Adipose tissue (tissue), 3 donors: ENCODE measurements around the gene STAT5A. TPM values are rescaled to one million over a fixed set of nuclear protein-coding genes. Genes with fewer than 3 reads are reported as not detected.

Experiments used
- H3K27ac ChIP-seq: one replicate; pipeline ENCODE4 v1.5.1; 2013; ENCODE audit warnings: low read depth, low read length
- WGBS, 3 donors: extraction: QIAGEN DNeasy Blood & Tissue Kit; methylation state at CpG; one replicate each; pipeline ENCODE4 v1.1.7; 2013; 5-methylcytosine and 5-hydroxymethylcytosine counted together
- polyA plus RNA-seq, 3 donors: library from polyadenylated mRNA; stranded (reverse); fragments of 200-250 nt; gene quantifications; one replicate each; pipeline ENCODE4 v1.2.3, GENCODE V29; 2013
- donor health status: healthy with polysubstance abuse.
- donor health status: Bipolar disorder and iron deficiency.
- donor health status: healthy.

The STAT5A gene
- polyA plus RNA-seq, 3 donors: 22.7 to 151 (median 57.1) TPM

DNA sequence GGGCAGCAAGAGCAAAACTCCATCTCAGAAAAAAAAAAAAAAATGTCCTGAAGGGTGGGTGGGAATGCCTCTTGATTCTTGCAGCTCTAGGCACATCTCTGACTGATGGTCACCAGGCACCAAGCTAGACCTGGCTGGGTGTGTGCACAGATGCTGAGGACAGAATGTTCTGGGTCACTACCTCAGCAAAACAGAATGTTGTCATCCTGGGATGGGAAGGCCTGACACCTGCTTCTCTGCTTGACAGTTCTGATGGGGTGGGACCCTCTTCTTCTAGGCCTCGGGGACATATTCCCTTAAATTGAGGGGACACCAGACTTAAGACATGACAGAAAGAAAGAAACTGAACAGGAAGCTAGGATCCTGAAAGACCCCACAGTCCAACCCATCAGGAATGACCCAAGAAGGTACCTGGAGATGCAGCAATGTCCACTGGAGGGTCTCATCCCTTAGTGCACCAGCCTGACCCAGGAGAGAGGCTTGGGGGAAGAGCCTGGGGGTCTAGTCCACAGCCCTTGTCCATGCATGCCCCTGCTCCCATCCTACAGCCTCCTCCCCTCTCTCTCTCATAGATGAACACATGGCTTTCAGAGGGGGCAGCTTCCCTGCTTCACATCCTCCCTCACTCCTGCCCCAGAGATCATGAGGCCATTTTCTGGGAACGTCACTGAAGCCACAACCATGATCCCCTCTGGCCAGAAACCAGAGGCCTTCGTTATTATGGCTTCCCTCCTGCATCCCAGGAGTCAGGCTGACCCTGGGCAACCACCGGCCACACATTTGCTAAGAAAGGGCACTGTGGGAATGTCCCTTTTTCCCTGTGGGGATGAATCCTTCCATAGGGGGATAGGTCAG is 8.3 kb upstream of the STAT5A start:
- no peak overlapping the region for H3K27ac ChIP-seq
- 84 to 91% (median 91%) methylated on average over 4 of the region's 4 CpGs for WGBS, 3 donors

GRCh38 chr17:42281571-42282096 is 6.7 kb upstream of the STAT5A start:
- WGBS, 3 donors: 25 to 87% (median 86%) methylated on average over 6 to 7 of the region's 7 CpGs
- no peak overlapping the region for H3K27ac ChIP-seq

GRCh38 chr17:42282478-42283080 is 5.7 kb upstream of the STAT5A start:
- WGBS, 3 donors: 90 to 95% (median 92%) methylated on average over 6 of the region's 6 CpGs
- H3K27ac ChIP-seq: no peak overlapping the region

DNA sequence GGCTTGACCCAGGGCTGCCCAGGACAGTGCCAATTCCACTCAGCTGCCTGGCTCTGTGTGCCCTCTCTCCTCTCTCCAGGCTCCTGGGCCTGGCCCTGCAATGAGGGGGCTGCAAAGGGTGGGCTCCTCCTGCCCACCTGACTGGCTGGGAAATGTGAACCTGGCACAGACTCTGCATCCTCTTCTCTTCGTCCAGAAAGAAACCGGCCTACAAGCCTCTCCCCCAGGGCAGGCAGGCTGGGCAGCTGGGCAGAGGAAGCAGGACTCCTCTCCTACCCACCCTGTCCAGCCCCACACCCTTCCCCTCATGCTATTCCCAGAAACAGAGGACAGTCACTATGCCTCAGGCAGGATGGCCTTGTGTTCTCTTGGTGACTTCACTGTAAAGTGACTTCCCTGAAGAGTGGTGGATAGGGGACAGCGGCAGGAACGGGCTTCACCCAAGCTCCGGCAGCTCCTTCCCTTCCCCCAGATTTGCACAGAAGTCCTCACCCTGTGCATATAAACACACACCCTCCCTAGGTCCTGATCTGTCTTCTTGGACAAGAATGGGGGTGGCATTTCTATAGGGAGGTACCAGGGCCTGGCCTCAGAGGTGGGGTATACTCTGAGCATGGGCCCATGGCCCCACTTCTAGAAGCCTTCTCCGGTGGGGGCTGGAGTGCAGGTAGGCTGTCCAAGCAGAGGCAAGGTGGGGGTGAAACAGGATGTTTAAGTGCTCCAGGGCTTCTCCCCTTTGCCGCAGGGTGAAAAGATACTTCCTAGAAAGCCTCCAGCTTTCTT is 4.9 kb upstream of the STAT5A start:
- no peak overlapping the region for H3K27ac ChIP-seq
- 83 to 95% (median 89%) methylated on average over 7 of the region's 7 CpGs for WGBS, 3 donors

DNA sequence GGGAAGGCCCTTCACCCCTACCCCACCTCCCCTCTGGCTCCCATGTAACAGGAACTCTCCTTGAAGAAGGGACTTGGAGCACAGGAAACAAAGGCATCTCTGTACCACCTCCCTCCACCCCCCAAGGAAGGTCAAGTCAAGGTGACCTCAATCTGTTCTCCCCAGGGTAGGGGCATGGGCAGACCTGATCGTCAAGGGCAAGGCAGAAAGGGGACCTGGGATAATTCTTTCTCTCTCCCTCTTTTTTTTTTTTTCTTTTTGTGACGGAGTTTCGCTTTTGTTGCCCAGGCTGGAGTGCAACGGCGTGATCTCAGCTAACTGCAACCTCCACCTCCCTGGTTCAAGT is 4.3 kb upstream of the STAT5A start:
- no peak overlapping the region for H3K27ac ChIP-seq
- WGBS, 3 donors: 94 to 95% (median 94%) methylated on average over 5 of the region's 5 CpGs

DNA sequence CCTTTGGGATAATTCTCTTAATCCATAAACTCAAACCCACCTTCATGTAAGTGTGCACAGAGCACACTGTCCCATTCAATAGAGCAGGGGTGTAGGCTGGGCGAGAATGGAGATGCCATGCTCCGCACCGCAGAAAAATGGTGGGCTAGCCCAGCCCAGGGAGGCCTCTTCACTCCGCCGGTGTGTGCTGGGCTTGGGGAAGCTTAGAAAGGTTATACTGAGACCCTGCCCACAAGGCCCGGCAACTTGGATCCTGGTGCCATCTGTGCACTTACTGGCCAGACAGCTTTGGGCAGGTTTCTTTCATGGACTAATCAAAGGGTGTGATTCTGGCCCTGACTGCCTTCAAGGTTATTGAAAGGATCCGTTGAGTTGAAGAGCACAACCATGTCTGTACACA is 3.7 kb upstream of the STAT5A start:
- 94 to 97% (median 96%) methylated on average over 7 of the region's 7 CpGs for WGBS, 3 donors
- H3K27ac ChIP-seq: no peak overlapping the region

- 90 to 92% (median 92%) methylated on average over 11 of the region's 11 CpGs for WGBS, 3 donors
- no peak overlapping the region for H3K27ac ChIP-seq
These were observed 2.8 kb upstream of the STAT5A start for GRCh38 chr17:42285346-42286050.

DNA sequence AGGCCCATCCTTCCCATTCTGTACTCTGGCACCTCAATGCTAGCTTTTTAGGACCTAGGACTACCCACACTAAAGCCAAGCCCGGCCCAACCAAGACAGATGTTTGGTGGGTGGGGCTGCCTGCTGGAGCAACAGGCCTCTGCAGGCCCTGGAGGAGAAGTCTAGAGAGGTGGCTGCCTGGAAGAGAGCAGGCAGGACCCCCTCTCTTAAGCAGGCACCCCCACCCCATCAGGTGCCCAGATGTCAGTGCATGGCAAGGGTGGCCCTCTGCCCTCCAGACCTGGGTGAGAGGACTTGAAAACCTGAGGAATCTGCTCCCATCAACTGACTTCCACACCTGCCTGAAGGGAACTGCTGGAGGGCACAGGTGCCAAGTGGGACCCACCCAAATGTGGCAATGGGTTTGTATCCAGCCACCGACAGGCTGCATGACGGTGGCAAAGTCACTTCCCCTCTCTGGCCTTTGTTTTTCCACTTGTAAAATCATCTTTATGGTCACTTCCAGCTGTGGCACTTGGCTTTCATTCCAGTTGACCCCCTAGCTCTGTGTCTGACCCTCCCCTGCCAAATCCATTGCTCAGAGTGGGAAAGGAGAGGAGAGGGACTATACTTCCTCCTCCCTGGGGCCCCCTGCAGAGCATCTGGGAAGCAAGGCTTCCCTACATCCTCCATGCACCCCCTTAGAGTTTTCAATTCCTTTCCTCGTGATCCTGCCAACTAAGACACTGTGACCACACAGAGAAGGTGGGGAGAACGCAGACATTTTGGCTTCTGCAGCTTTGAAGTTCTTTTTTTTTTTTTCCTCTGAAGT is 1.7 kb upstream of the STAT5A start:
- no peak overlapping the region for H3K27ac ChIP-seq
- WGBS, 3 donors: 20 to 71% (median 29%) methylated on average over 5 of the region's 5 CpGs

DNA sequence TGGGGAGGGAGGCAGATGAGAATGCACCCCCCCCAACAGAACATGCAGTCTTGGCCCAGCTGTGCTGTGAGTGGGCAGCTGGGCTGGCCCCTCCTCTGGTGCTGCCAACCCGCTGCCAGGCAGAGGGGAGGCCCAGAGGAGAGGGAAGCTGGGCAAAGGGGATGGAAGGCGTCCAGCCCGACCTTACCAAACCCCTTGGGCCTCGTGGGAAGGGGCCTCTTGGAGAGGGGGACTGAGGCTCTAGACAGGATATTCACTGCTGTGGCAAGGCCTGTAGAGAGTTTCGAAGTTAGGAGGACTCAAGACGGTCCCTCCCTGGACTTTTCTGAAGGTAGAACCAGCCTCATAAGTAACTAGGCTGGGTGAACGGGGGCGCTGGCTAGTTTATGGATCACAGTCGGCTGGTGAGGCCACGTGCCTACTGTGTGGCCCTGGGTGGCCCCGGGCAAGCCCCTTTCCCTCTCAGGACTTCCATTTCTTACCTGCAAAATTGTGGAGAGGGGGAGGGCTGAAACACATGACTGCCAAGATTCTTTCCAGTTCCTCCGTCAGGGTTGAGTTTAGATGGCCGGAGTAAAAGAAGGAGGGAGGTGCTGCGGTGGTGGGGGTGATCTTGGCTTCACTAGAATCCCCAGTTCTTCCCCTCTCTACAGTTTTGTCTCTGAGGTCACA is 857 bp upstream of the STAT5A start:
- H3K27ac ChIP-seq: peak overlapping the region; percentile 84
- WGBS, 3 donors: 3 to 57% (median 9%) methylated on average over 13 to 14 of the region's 14 CpGs

DNA sequence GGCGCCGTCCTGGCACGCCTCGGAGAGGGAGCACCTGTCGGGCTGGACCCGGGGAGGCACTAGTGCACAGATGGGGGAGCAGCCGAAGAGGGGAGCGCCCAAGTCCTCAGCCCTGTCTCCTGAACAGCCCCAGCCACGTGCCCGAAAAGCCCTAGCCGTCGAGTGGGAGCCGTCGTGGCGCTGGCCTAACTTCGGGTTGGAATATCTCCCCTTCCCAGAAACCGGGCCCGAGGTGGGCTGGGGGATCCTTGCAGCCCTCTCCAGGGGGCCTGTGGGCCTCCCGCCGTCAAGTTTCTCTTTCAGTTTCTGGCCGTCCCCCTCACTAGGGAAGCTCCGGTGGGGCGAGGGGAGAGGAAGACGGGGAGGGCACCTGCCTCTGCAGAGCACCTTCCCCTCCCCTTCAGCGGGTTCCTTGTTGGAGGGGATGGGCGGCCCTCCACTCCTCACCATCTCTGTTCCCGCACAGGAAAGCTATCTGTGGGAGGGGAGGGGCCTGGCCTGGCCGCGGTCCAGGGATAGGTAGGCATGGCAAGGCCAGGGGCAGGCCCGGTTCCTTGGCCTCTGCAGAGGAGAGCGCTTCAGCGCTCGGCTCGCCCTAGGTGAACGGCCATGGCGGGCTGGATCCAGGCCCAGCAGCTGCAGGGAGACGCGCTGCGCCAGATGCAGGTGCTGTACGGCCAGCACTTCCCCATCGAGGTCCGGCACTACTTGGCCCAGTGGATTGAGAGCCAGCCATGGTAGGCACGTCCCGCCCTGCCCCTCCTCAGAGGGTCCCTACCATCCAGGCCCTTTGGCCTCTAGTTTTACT is 709 bp downstream of the STAT5A start:
- no peak overlapping the region for H3K27ac ChIP-seq
- 20 to 52% (median 21%) methylated on average over 39 to 44 of the region's 44 CpGs for WGBS, 3 donors

DNA sequence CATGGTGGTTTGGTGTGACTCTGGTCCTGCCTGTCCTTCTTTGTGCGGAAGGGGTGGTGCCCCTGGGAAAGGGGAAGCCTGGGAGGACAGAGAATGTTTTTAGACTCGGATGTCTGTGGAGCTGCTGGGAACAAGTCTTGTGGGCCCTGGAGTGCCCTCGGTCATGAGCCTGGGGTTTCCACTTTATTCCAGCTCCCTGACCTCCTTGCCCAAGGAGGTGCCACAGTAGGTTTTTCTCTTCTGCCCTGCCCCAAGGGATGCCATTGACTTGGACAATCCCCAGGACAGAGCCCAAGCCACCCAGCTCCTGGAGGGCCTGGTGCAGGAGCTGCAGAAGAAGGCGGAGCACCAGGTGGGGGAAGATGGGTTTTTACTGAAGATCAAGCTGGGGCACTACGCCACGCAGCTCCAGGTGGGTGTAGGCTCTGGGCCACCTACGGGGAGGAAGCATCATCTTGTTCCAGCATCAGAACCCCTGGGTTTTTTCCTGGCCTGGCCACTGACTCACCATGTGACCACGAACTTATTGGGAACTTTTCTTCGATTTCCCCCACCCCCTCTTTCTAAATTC is 1.4 kb downstream of the STAT5A start:
- WGBS, 3 donors: 62 to 85% (median 73%) methylated on average over 9 of the region's 9 CpGs

DNA sequence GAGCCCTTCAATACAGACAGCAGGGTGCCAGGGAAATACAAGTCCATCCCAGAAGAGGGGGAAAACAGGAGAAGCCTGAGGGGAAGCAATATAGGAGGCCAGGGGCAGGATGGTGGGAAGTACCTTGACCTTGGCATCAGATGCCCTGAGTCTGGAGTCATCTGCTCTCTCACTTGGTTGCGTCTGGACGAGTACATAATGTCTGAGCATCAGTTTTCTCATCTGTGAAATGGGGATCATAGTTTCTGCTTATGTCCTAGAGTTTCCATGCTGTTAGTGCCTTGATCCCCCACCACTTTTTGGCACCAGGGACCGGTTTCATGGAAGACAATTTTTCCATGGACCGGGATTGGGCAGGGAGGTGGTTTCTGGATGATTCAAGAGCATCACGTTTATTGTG is 2.3 kb downstream of the STAT5A start:
- H3K27ac ChIP-seq: no peak overlapping the region

More for the DNA sequence above, 1.4 kb downstream of the STAT5A start:
- no peak overlapping the region for H3K27ac ChIP-seq

DNA sequence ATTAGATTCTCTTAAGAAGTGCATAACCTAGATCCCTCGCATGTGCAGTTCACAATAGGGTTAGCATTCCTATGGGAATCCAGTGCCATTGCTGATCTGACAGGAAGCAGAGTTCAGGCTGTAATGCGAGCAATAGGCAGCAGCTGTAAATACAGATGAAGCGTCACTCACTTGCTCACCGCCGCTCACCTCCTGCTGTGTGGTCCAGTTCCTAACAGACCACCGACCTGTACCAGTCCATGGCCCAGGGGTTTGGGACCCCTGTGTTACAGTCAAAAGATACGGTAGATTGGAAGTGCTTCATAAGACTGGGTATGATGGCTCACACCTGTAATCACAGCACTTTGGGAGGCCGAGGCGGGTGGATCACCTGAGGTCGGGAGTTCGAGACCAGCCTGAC is 2.8 kb downstream of the STAT5A start:
- no peak overlapping the region for H3K27ac ChIP-seq
- 74 to 93% (median 87%) methylated on average over 10 to 11 of the region's 11 CpGs for WGBS, 3 donors

More for the DNA sequence above, 2.3 kb downstream of the STAT5A start:
- 71 to 89% (median 78%) methylated on average over 5 of the region's 5 CpGs for WGBS, 3 donors

DNA sequence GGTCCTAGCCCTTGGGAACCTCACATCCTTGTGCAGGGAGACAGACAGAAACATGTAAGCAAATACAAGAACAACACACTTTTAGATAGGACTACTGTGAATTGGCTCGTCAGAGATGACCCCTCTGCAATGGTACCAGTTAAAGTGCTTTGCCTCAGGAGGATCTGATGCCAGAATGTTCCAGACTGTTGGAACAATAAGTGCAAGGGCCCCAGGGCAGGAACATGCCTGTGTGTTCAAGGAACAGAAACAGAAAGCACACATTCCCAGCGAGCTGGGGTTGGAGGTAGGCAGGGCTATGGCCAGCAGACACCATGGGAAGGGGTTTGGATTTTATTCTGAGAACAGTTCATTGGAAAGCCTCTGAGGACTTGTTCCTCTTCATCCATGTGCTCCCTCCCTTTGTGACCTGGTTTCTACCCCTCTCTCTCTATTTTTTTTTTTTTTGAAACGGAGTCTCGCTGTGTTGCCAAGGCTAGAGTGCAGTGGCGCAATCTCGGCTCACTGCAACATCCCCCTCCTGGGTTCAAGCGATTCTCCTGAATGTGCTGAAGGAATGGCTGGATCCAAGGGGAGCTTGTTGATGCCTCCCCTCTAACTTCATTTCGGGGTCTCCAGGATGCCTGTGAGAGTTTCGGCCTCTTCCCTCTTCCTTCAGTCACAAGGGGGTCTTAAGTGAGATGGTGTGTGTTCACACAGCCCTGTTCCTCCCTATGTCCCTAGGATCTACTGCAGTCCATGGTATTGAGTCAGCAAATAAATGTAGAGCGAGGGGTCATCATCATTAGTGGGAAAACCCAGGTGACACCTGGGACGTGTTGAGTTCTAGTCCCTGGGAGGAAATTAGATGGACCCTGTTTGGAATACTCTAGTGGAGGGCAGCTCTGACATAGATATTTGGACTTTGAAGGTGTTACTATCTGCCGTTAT is 6.4 kb downstream of the STAT5A start:
- WGBS, 3 donors: 75 to 86% (median 76%) methylated on average over 12 of the region's 12 CpGs
- H3K27ac ChIP-seq: no peak overlapping the region

DNA sequence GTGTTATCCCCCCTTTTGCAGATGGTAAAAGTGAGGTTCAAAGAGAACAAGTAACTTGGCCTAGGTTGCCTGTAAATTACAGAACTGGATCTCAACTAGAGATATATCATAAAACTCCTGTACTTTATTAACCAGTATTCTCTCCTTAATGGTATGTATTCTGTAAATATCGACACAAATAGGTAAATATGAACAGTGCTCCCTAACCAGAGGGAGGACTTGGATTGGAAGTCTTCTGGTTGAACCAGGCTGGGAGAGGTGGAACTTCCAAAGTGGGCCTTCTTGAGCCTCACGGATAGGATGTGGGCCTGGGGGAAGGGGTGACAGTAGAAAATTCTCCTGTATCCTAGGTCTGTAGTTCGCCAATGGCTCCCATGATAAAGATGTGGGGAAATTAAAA is 7.7 kb downstream of the STAT5A start:
- WGBS, 3 donors: 95 to 96% (median 96%) methylated on average over 3 of the region's 3 CpGs
- no peak overlapping the region for H3K27ac ChIP-seq
